ENCODE measurements around the gene LRP1B.

The LRP1B gene

GRCh38 chr2:142131010-142131669 is at the start of gene LRP1B:
Gene LRP1B (minus strand): TSS chr2:142131016. CDS start chr2:142130729, 287 bp downstream.
- H3K4me3 Mint-ChIP-seq = peak within 1 kb of the TSS; percentile 84
- no peak for DNase-seq (ENCODE audit: low spot score)
- no peaks in the 10 kb centered on the region for H3K36me3 Mint-ChIP-seq (ENCODE audit: low read depth)
- no peak within 1 kb of the TSS for H3K27ac Mint-ChIP-seq
- H3K4me1 Mint-ChIP-seq (ENCODE audit: low read depth) = peaks cover 3% of the 10 kb centered on the region
- H3K27me3 Mint-ChIP-seq (ENCODE audit: low read depth) = peaks cover 40% of the 10 kb centered on the region
- no peaks in the 10 kb centered on the region for H3K9me3 Mint-ChIP-seq

GRCh38 chr2:142179686-142180085 is 48.9 kb upstream of the LRP1B start:
- H3K27me3 Mint-ChIP-seq (ENCODE audit: low read depth) = no peaks in the 10 kb centered on the region
- H3K9me3 Mint-ChIP-seq = peaks cover 7% of the 10 kb centered on the region
- H3K4me3 Mint-ChIP-seq = no peak overlapping the region
- no peaks in the 10 kb centered on the region for H3K36me3 Mint-ChIP-seq (ENCODE audit: low read depth)
- DNase-seq (ENCODE audit: low spot score) = no peak
- no peaks in the 10 kb centered on the region for H3K4me1 Mint-ChIP-seq (ENCODE audit: low read depth)
- no peak overlapping the region for H3K27ac Mint-ChIP-seq

GRCh38 chr2:142178604-142179003 is 47.8 kb upstream of the LRP1B start:
- Mint-ChIP-seq H3K36me3 (ENCODE audit: low read depth) (no peaks in the 10 kb centered on the region), H3K9me3 (peaks cover 7% of the 10 kb centered on the region), H3K4me3 (no peak overlapping the region), H3K27ac (no peak overlapping the region), H3K27me3 (ENCODE audit: low read depth) (no peaks in the 10 kb centered on the region), H3K4me1 (ENCODE audit: low read depth) (no peaks in the 10 kb centered on the region)
- no peak for DNase-seq (ENCODE audit: low spot score)

GRCh38 chr2:142176941-142177340 is 46.1 kb upstream of the LRP1B start:
- Mint-ChIP-seq H3K27me3 (ENCODE audit: low read depth) (no peaks in the 10 kb centered on the region), H3K4me1 (ENCODE audit: low read depth) (no peaks in the 10 kb centered on the region), H3K4me3 (no peak overlapping the region), H3K27ac (no peak overlapping the region), H3K36me3 (ENCODE audit: low read depth) (no peaks in the 10 kb centered on the region), H3K9me3 (peaks cover 3% of the 10 kb centered on the region)
- no peak for DNase-seq (ENCODE audit: low spot score)

- Mint-ChIP-seq H3K27me3 (ENCODE audit: low read depth) (no peaks in the 10 kb centered on the region), H3K36me3 (ENCODE audit: low read depth) (no peaks in the 10 kb centered on the region), H3K27ac (no peak overlapping the region), H3K4me3 (no peak overlapping the region), H3K4me1 (ENCODE audit: low read depth) (no peaks in the 10 kb centered on the region), H3K9me3 (peaks cover 3% of the 10 kb centered on the region)
- DNase-seq (ENCODE audit: low spot score) = no peak
Measured at GRCh38 chr2:142175813-142176338, 45.1 kb upstream of the LRP1B start.

GRCh38 chr2:142174176-142174575 is 43.4 kb upstream of the LRP1B start:
- no peak overlapping the region for H3K27ac Mint-ChIP-seq
- no peak for DNase-seq (ENCODE audit: low spot score)
- H3K9me3 Mint-ChIP-seq = no peaks in the 10 kb centered on the region
- no peaks in the 10 kb centered on the region for H3K27me3 Mint-ChIP-seq (ENCODE audit: low read depth)
- no peaks in the 10 kb centered on the region for H3K36me3 Mint-ChIP-seq (ENCODE audit: low read depth)
- no peak overlapping the region for H3K4me3 Mint-ChIP-seq
- H3K4me1 Mint-ChIP-seq (ENCODE audit: low read depth) = no peaks in the 10 kb centered on the region

- Mint-ChIP-seq H3K36me3 (ENCODE audit: low read depth) (no peaks in the 10 kb centered on the region), H3K27ac (no peak overlapping the region), H3K4me3 (no peak overlapping the region), H3K27me3 (ENCODE audit: low read depth) (no peaks in the 10 kb centered on the region), H3K9me3 (no peaks in the 10 kb centered on the region), H3K4me1 (ENCODE audit: low read depth) (no peaks in the 10 kb centered on the region)
- DNase-seq (ENCODE audit: low spot score) = no peak
Measured at GRCh38 chr2:142170847-142171246, 40.0 kb upstream of the LRP1B start.

GRCh38 chr2:142165790-142166189 is 35.0 kb upstream of the LRP1B start:
- Mint-ChIP-seq H3K9me3 (peaks cover 4% of the 10 kb centered on the region), H3K27ac (no peak overlapping the region), H3K4me1 (ENCODE audit: low read depth) (no peaks in the 10 kb centered on the region), H3K4me3 (no peak overlapping the region), H3K27me3 (ENCODE audit: low read depth) (no peaks in the 10 kb centered on the region), H3K36me3 (ENCODE audit: low read depth) (no peaks in the 10 kb centered on the region)
- no peak for DNase-seq (ENCODE audit: low spot score)

- Mint-ChIP-seq H3K4me3 (no peak overlapping the region), H3K4me1 (ENCODE audit: low read depth) (no peaks in the 10 kb centered on the region), H3K9me3 (peaks cover 5% of the 10 kb centered on the region), H3K36me3 (ENCODE audit: low read depth) (no peaks in the 10 kb centered on the region), H3K27me3 (ENCODE audit: low read depth) (no peaks in the 10 kb centered on the region), H3K27ac (no peak overlapping the region)
- DNase-seq (ENCODE audit: low spot score) = no peak
Measured at GRCh38 chr2:142153601-142154000, 22.8 kb upstream of the LRP1B start.

- Mint-ChIP-seq H3K36me3 (ENCODE audit: low read depth) (no peaks in the 10 kb centered on the region), H3K4me3 (no peak overlapping the region), H3K4me1 (ENCODE audit: low read depth) (no peaks in the 10 kb centered on the region), H3K27me3 (ENCODE audit: low read depth) (no peaks in the 10 kb centered on the region), H3K9me3 (peaks cover 5% of the 10 kb centered on the region), H3K27ac (no peak overlapping the region)
- DNase-seq (ENCODE audit: low spot score) = no peak
Measured at GRCh38 chr2:142150453-142150852, 19.6 kb upstream of the LRP1B start.

GRCh38 chr2:142144547-142144946 is 13.7 kb upstream of the LRP1B start:
- Mint-ChIP-seq H3K4me3 (no peak overlapping the region), H3K27ac (no peak overlapping the region), H3K9me3 (no peaks in the 10 kb centered on the region), H3K36me3 (ENCODE audit: low read depth) (no peaks in the 10 kb centered on the region), H3K27me3 (ENCODE audit: low read depth) (no peaks in the 10 kb centered on the region), H3K4me1 (ENCODE audit: low read depth) (no peaks in the 10 kb centered on the region)
- DNase-seq (ENCODE audit: low spot score) = no peak

- H3K27me3 Mint-ChIP-seq (ENCODE audit: low read depth) = no peaks in the 10 kb centered on the region
- no peak for DNase-seq (ENCODE audit: low spot score)
- H3K27ac Mint-ChIP-seq = no peak overlapping the region
- H3K4me1 Mint-ChIP-seq (ENCODE audit: low read depth) = no peaks in the 10 kb centered on the region
- H3K4me3 Mint-ChIP-seq = no peak overlapping the region
- H3K36me3 Mint-ChIP-seq (ENCODE audit: low read depth) = no peaks in the 10 kb centered on the region
- no peaks in the 10 kb centered on the region for H3K9me3 Mint-ChIP-seq
Measured at GRCh38 chr2:142142595-142142994, 11.8 kb upstream of the LRP1B start.

GRCh38 chr2:142140434-142140845 is 9.6 kb upstream of the LRP1B start:
- Mint-ChIP-seq H3K9me3 (no peaks in the 10 kb centered on the region), H3K27ac (no peak overlapping the region), H3K27me3 (ENCODE audit: low read depth) (no peaks in the 10 kb centered on the region), H3K36me3 (ENCODE audit: low read depth) (no peaks in the 10 kb centered on the region), H3K4me1 (ENCODE audit: low read depth) (no peaks in the 10 kb centered on the region), H3K4me3 (no peak overlapping the region)
- no peak for DNase-seq (ENCODE audit: low spot score)

- Mint-ChIP-seq H3K4me1 (ENCODE audit: low read depth) (no peaks in the 10 kb centered on the region), H3K4me3 (no peak overlapping the region), H3K27ac (no peak overlapping the region)
Measured at GRCh38 chr2:142139384-142139783, 8.6 kb upstream of the LRP1B start.

GRCh38 chr2:142136571-142136970 is 5.8 kb upstream of the LRP1B start:
- DNase-seq (ENCODE audit: low spot score) = no peak
- no peaks in the 10 kb centered on the region for H3K9me3 Mint-ChIP-seq
- no peak overlapping the region for H3K27ac Mint-ChIP-seq
- peaks cover 10% of the 10 kb centered on the region for H3K27me3 Mint-ChIP-seq (ENCODE audit: low read depth)
- H3K4me3 Mint-ChIP-seq = no peak overlapping the region
- no peaks in the 10 kb centered on the region for H3K4me1 Mint-ChIP-seq (ENCODE audit: low read depth)
- no peaks in the 10 kb centered on the region for H3K36me3 Mint-ChIP-seq (ENCODE audit: low read depth)

More at GRCh38 chr2:142139384-142139783, 8.6 kb upstream of the LRP1B start:
- Mint-ChIP-seq H3K27me3 (ENCODE audit: low read depth) (no peaks in the 10 kb centered on the region), H3K36me3 (ENCODE audit: low read depth) (no peaks in the 10 kb centered on the region), H3K9me3 (no peaks in the 10 kb centered on the region)
- no peak for DNase-seq (ENCODE audit: low spot score)
